K562 (cell line): ENCODE data around the gene DPM2. TPM values are rescaled to one million over a fixed set of nuclear protein-coding genes. Genes with fewer than 3 reads are reported as not detected.

Experiments used
- CAMTA2 ChIP-seq: fragments of 250-450 bp; sonication (Bioruptor Pico); conservative IDR thresholded peaks from 2 replicates; pipeline ENCODE4 v1.5.1; 2022
- CC2D1A ChIP-seq: fragments of 450-650 bp; IDR thresholded peaks from 2 replicates; pipeline ENCODE4 v1.6.1; 2017; ENCODE audit warnings: mild to moderate bottlenecking
- CHAMP1 ChIP-seq: fragments of 450-650 bp; IDR thresholded peaks from 2 replicates; pipeline ENCODE4 v1.6.1; 2016; ENCODE audit warnings: mild to moderate bottlenecking
- COPS2 ChIP-seq: fragments of 450-650 bp; conservative IDR thresholded peaks from 2 replicates; pipeline ENCODE4 v1.6.1; 2016; ENCODE audit warnings: mild to moderate bottlenecking, moderate library complexity
- CREM ChIP-seq: IDR thresholded peaks from 2 replicates; pipeline ENCODE4 v1.6.1; 2014; ENCODE audit warnings: antibody characterized with exemption, low read depth
- FOXJ3 ChIP-seq: sonication (generic); formaldehyde crosslinking; IDR thresholded peaks from 2 replicates; pipeline ENCODE4 v1.4.0; 2020; ENCODE audit warnings: mild to moderate bottlenecking, missing genetic modification reagents
- GATA2 ChIP-seq: sonication (generic); formaldehyde crosslinking; IDR thresholded peaks from 2 replicates; pipeline ENCODE4 v1.4.0; 2020; ENCODE audit warnings: mild to moderate bottlenecking, missing genetic modification reagents
- HNRNPL ChIP-seq: fragments of 200-400 bp; formaldehyde crosslinking; IDR thresholded peaks from 2 replicates; pipeline ENCODE4 v1.6.1; 2017; ENCODE audit warnings: low read depth, mild to moderate bottlenecking, low read length
- IFI16 ChIP-seq: fragments of 250-450 bp; sonication (Bioruptor Pico); IDR thresholded peaks from 2 replicates; pipeline ENCODE4 v2.1.2; 2022; ENCODE audit warnings: mild to moderate bottlenecking, inconsistent platforms
- MAFF ChIP-seq: IDR thresholded peaks from 2 replicates; pipeline ENCODE4 v1.6.1; 2012; ENCODE audit warnings: low read length, improper control_type of control experiment
- NEUROD1 ChIP-seq: fragments of 150-350 bp; IDR thresholded peaks from 2 replicates; pipeline ENCODE4 v1.6.1; 2014; ENCODE audit warnings: borderline replicate concordance, low read length, low read depth; ENCODE audit not compliant: partially characterized antibody
- NFE2 ChIP-seq: IDR thresholded peaks from 2 replicates; pipeline ENCODE4 v1.6.1; 2014; ENCODE audit warnings: antibody characterized with exemption, low read depth
- PCBP2 ChIP-seq: fragments of 200-400 bp; formaldehyde crosslinking; IDR thresholded peaks from 2 replicates; pipeline ENCODE4 v1.6.1; 2018; ENCODE audit warnings: low read length, low read depth, mild to moderate bottlenecking, moderate library complexity; ENCODE audit not compliant: poor library complexity, severe bottlenecking
- POLR2G ChIP-seq: fragments of 200-400 bp; formaldehyde crosslinking; IDR thresholded peaks from 2 replicates; pipeline ENCODE4 v1.6.1; 2017; ENCODE audit warnings: low read depth, mild to moderate bottlenecking, antibody characterized with exemption, low read length, moderate library complexity
- PRMT5 ChIP-seq: sonication (generic); formaldehyde crosslinking; IDR thresholded peaks from 2 replicates; pipeline ENCODE4 v1.5.0; 2020; ENCODE audit warnings: missing genetic modification reagents
- RBFOX2 ChIP-seq: fragments of 200-400 bp; formaldehyde crosslinking; IDR thresholded peaks from 2 replicates; pipeline ENCODE4 v1.6.1; 2017; ENCODE audit warnings: low read depth, mild to moderate bottlenecking, low read length, moderate library complexity
- SIRT6 ChIP-seq: IDR thresholded peaks from one replicate; pipeline ENCODE4 v1.6.1; 2012; ENCODE audit warnings: low read depth, mild to moderate bottlenecking, control low read depth, inconsistent platforms, low read length, moderate library complexity
- SRSF3 ChIP-seq: fragments of 200-400 bp; formaldehyde crosslinking; IDR thresholded peaks from 2 replicates; pipeline ENCODE4 v1.6.1; 2016; ENCODE audit warnings: mild to moderate bottlenecking, low read length, moderate library complexity; ENCODE audit not compliant: insufficient read depth
- TAF15 ChIP-seq: fragments of 200-400 bp; formaldehyde crosslinking; IDR thresholded peaks from 2 replicates; pipeline ENCODE4 v1.6.1; 2017; ENCODE audit warnings: mild to moderate bottlenecking, low read depth, low read length, moderate library complexity
- ZC3H8 ChIP-seq: fragments of 450-650 bp; IDR thresholded peaks from 2 replicates; pipeline ENCODE4 v1.6.1; 2017
- ZNF140 ChIP-seq: fragments of 250-450 bp; sonication (Bioruptor Pico); IDR thresholded peaks from 2 replicates; pipeline ENCODE4 v1.8.0; 2021; ENCODE audit warnings: moderate library complexity, mild to moderate bottlenecking, inconsistent platforms
- ZNF146 ChIP-seq: IDR thresholded peaks from one replicate; pipeline ENCODE4 v1.6.1; 2018; ENCODE audit warnings: missing compliant biosample characterization; ENCODE audit not compliant: unreplicated experiment
- ZNF175 ChIP-seq: fragments of 200-800 bp; sonication (Bioruptor generic); IDR thresholded peaks from 2 replicates; pipeline ENCODE4 v1.6.1; 2016; ENCODE audit warnings: low read depth, mild to moderate bottlenecking, missing genetic modification characterization, missing compliant biosample characterization
- ZNF586 ChIP-seq: fragments of 450-650 bp; formaldehyde crosslinking; conservative IDR thresholded peaks from 2 replicates; pipeline ENCODE4 v1.4.0; 2020; ENCODE audit warnings: mild to moderate bottlenecking, moderate library complexity
- ZNF589 ChIP-seq: fragments of 200-800 bp; sonication (Bioruptor generic); IDR thresholded peaks from 2 replicates; pipeline ENCODE4 v1.6.1; 2016; ENCODE audit warnings: low read depth, missing genetic modification characterization, missing compliant biosample characterization
- polyA plus RNA-seq, 8 experiments: library from polyadenylated mRNA; depleted of rRNA in 4 of 8; stranded (reverse) in 5 of 8; unstranded in 3 of 8; fragments of >200 nt; fragmentation: Nextera tagmentation in 2 of 8; fragmentation: Illumina TruSeq in 1 of 8; extraction: Ambion mirVana in 2 of 8; extraction: Trizol in 1 of 8; gene quantifications; 2 replicates each; pipeline versions ENCODE4 v1.2.1 to v1.2.3, GENCODE V29; 2011 to 2014; ENCODE audit warnings: inconsistent platforms in 1 of 8, missing spikeins in 1 of 8
- total RNA-seq, 7 experiments: library from RNA; depleted of rRNA in 6 of 7; stranded (reverse); fragments of >200 nt in 6 of 7; fragmentation: Illumina TruSeq in 2 of 7; extraction: Trizol in 2 of 7; gene quantifications; 2 replicates each; pipeline versions ENCODE4 v1.2.1 to v1.2.3, GENCODE V29; 2011 to 2021; ENCODE audit warnings: low replicate concordance in 1 of 7
- TF ChIP-seq, protein P1 (sequence below): fragments of 250-450 bp; sonication (Bioruptor Pico); IDR thresholded peaks from 2 replicates; pipeline ENCODE4 v1.5.0; 2021
- TF ChIP-seq, protein P2 (sequence below): fragments of 450-650 bp; formaldehyde crosslinking; IDR thresholded peaks from 2 replicates; pipeline ENCODE4 v1.4.0; 2022; ENCODE audit warnings: missing genetic modification characterization

The DPM2 gene
- total and polyA plus RNA-seq, 9 of the 15 experiments (the other 6 are each of a cell fraction or from before 2014, with no cell fraction given): 43.5 to 126 (median 71.1) TPM

GRCh38 chr9:127977884-127978647, 40.4 kb upstream of the DPM2 start (continued):
- TF ChIP-seq, protein P1, sequence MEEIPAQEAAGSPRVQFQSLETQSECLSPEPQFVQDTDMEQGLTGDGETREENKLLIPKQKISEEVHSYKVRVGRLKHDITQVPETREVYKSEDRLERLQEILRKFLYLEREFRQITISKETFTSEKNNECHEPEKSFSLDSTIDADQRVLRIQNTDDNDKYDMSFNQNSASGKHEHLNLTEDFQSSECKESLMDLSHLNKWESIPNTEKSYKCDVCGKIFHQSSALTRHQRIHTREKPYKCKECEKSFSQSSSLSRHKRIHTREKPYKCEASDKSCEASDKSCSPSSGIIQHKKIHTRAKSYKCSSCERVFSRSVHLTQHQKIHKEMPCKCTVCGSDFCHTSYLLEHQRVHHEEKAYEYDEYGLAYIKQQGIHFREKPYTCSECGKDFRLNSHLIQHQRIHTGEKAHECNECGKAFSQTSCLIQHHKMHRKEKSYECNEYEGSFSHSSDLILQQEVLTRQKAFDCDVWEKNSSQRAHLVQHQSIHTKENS (CRISPR knock-in tag): no peak
- no peak for TF ChIP-seq POLR2G
- TF ChIP-seq CC2D1A: no peak; the same call in 1 of the 2 replicates
- TF ChIP-seq IFI16 (CRISPR knock-in tag): no peak
- no peak for TF ChIP-seq GATA2 (CRISPR knock-in tag)
- no peak for TF ChIP-seq PRMT5
- TF ChIP-seq CAMTA2: no peak
- no peak for TF ChIP-seq COPS2
- TF ChIP-seq RBFOX2: peak; percentile 20; the same call in 1 of the 2 replicates
- no peak for TF ChIP-seq HNRNPL
- no peak for TF ChIP-seq NEUROD1
- TF ChIP-seq ZC3H8: no peak
- no peak for TF ChIP-seq MAFF
- no peak for TF ChIP-seq SIRT6
- no peak for TF ChIP-seq ZNF175
- no peak for TF ChIP-seq FOXJ3 (CRISPR knock-in tag)
- no peak for TF ChIP-seq ZNF589 (CRISPR knock-in tag)
- TF ChIP-seq ZNF146 (CRISPR knock-in tag): no peak
- TF ChIP-seq CHAMP1: no peak
- TF ChIP-seq ZNF586 (CRISPR knock-in tag): no peak
- TF ChIP-seq SRSF3: no peak
- TF ChIP-seq TAF15: no peak
- no peak for TF ChIP-seq NFE2
- TF ChIP-seq, protein P2, sequence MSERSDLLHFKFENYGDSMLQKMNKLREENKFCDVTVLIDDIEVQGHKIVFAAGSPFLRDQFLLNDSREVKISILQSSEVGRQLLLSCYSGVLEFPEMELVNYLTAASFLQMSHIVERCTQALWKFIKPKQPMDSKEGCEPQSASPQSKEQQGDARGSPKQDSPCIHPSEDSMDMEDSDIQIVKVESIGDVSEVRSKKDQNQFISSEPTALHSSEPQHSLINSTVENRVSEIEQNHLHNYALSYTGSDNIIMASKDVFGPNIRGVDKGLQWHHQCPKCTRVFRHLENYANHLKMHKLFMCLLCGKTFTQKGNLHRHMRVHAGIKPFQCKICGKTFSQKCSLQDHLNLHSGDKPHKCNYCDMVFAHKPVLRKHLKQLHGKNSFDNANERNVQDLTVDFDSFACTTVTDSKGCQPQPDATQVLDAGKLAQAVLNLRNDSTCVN (CRISPR knock-in tag): no peak
- no peak for TF ChIP-seq ZNF140 (CRISPR knock-in tag)
- TF ChIP-seq PCBP2: no peak
- TF ChIP-seq CREM: no peak
